HG03103 (cell line): ENCODE results near the gene SLC25A24.
"Not testable (repeated sequence)": the region's sequence is repeated elsewhere in the genome, so short reads cannot be mapped to it uniquely, and the experiment has no call there.

Experiments
- ATAC-seq: cut with Tn5 transposase; IDR thresholded peaks from one replicate; pipeline ENCODE4 v1.9.1; 2021; ENCODE audit warnings: low read depth; ENCODE audit not compliant: unreplicated experiment

Gene SLC25A24

GRCh38 chr1:108199781-108200686 lies at the start of gene SLC25A24:
TSS of gene SLC25A24 (minus strand) at chr1:108200343. CDS start at chr1:108200138, 205 bp downstream.
- peak; percentile 69 for ATAC-seq

GRCh38 chr1:108243976-108244375 lies 43.8 kb upstream of the SLC25A24 start, which contains the start of gene NBPF4:
TSS of gene NBPF4 (minus strand) at chr1:108244076. CDS start at chr1:108243761, 315 bp downstream.
- ATAC-seq = not testable (repeated sequence)

GRCh38 chr1:108239426-108239825 lies 39.3 kb upstream of the SLC25A24 start:
- not testable (repeated sequence) for ATAC-seq

GRCh38 chr1:108235308-108235707 lies 35.2 kb upstream of the SLC25A24 start:
- ATAC-seq = not testable (repeated sequence)

GRCh38 chr1:108232183-108232582 lies 32.0 kb upstream of the SLC25A24 start:
- not testable (repeated sequence) for ATAC-seq

GRCh38 chr1:108229976-108230375 lies 29.8 kb upstream of the SLC25A24 start:
- not testable (repeated sequence) for ATAC-seq

GRCh38 chr1:108227772-108228171 lies 27.6 kb upstream of the SLC25A24 start:
- not testable (repeated sequence) for ATAC-seq

GRCh38 chr1:108226855-108227254 lies 26.7 kb upstream of the SLC25A24 start:
- not testable (repeated sequence) for ATAC-seq

- not testable (repeated sequence) for ATAC-seq
Observed at GRCh38 chr1:108223226-108223625, 23.1 kb upstream of the SLC25A24 start.

- not testable (repeated sequence) for ATAC-seq
Observed at GRCh38 chr1:108217515-108218174, 17.5 kb upstream of the SLC25A24 start.

GRCh38 chr1:108217007-108217406 lies 16.9 kb upstream of the SLC25A24 start:
- ATAC-seq = not testable (repeated sequence)

GRCh38 chr1:108216028-108216890 lies 16.1 kb upstream of the SLC25A24 start:
- not testable (repeated sequence) for ATAC-seq

GRCh38 chr1:108214641-108215465 lies 14.7 kb upstream of the SLC25A24 start:
- not testable (repeated sequence) for ATAC-seq

GRCh38 chr1:108211014-108211413 lies 10.9 kb upstream of the SLC25A24 start:
- no peak for ATAC-seq

GRCh38 chr1:108209456-108210108 lies 9.4 kb upstream of the SLC25A24 start:
- no peak for ATAC-seq

- ATAC-seq = no peak
Observed at GRCh38 chr1:108208724-108209446, 8.7 kb upstream of the SLC25A24 start.

GRCh38 chr1:108203582-108203981 lies 3.4 kb upstream of the SLC25A24 start:
- ATAC-seq = not testable (repeated sequence)

- no peak for ATAC-seq
Observed at GRCh38 chr1:108201687-108202086, 1.5 kb upstream of the SLC25A24 start.
